ENCODE data around the gene TSPEAR.

- TF ChIP-seq, protein P1, sequence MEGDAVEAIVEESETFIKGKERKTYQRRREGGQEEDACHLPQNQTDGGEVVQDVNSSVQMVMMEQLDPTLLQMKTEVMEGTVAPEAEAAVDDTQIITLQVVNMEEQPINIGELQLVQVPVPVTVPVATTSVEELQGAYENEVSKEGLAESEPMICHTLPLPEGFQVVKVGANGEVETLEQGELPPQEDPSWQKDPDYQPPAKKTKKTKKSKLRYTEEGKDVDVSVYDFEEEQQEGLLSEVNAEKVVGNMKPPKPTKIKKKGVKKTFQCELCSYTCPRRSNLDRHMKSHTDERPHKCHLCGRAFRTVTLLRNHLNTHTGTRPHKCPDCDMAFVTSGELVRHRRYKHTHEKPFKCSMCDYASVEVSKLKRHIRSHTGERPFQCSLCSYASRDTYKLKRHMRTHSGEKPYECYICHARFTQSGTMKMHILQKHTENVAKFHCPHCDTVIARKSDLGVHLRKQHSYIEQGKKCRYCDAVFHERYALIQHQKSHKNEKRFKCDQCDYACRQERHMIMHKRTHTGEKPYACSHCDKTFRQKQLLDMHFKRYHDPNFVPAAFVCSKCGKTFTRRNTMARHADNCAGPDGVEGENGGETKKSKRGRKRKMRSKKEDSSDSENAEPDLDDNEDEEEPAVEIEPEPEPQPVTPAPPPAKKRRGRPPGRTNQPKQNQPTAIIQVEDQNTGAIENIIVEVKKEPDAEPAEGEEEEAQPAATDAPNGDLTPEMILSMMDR (IDR thresholded peaks at IDR 0.05; ENCODE audit: low read length) = no peak
- no peak for TF ChIP-seq EZH2 (IDR thresholded peaks at IDR 0.05; ENCODE audit: borderline replicate concordance, low read length)
Observed at GRCh38 chr21:44512496-44513388, 198.6 kb downstream of the TSPEAR start.
